Natural killer cell (primary cell): ENCODE measurements around the gene CHD5. TPM values are rescaled to one million over a fixed set of nuclear protein-coding genes. Genes with fewer than 3 reads are reported as not detected.

Experiments
- ATAC-seq, 3 donors: fragments of 150-1000 bp in 2 of 3; fragments of 200-7000 bp in 1 of 3; cut with Tn5 transposase; 1 replicate in 1 of 3; 2 replicates in 2 of 3; pipeline ENCODE4 v1.10.0; 2021; ENCODE audit warnings: mild to moderate bottlenecking in 2 of 3, moderate library complexity in 2 of 3
- DNase-seq, 2 donors: peaks; one replicate each; pipeline versions ENCODE4 v3.0.0 to v3.0.0-alpha.2; 2013 to 2021; ENCODE audit warnings: mixed read lengths in 1 of 2
- H3K27ac ChIP-seq: one replicate; pipeline ENCODE4 v1.5.1; 2013; ENCODE audit warnings: mild to moderate bottlenecking, low read length
- H3K27me3 ChIP-seq: one replicate; pipeline ENCODE4 v1.6.1; 2013; ENCODE audit warnings: low read length; ENCODE audit not compliant: control insufficient read depth, insufficient read depth
- H3K36me3 ChIP-seq: one replicate; pipeline ENCODE4 v1.6.1; 2013; ENCODE audit warnings: low read length; ENCODE audit not compliant: control insufficient read depth, insufficient read depth
- H3K4me1 ChIP-seq: one replicate; pipeline ENCODE4 v1.6.1; 2013; ENCODE audit warnings: low read length; ENCODE audit not compliant: control insufficient read depth, insufficient read depth
- H3K4me3 ChIP-seq: one replicate; pipeline ENCODE4 v1.5.1; 2013; ENCODE audit warnings: low read length
- H3K9me3 ChIP-seq: one replicate; pipeline ENCODE4 v1.6.1; 2013; ENCODE audit warnings: low read length; ENCODE audit not compliant: control insufficient read depth, insufficient read depth
- H3K27ac Mint-ChIP-seq, 2 donors: one replicate each; pipeline ENCODE4 v1.8.0; 2022; ENCODE audit warnings: mild to moderate bottlenecking in 2 of 2, mixed read lengths in 2 of 2, moderate library complexity in 1 of 2
- H3K27me3 Mint-ChIP-seq, 2 donors: one replicate each; pipeline ENCODE4 v1.8.0; 2022; ENCODE audit warnings: low read depth in 2 of 2, mixed read lengths in 2 of 2
- H3K36me3 Mint-ChIP-seq: one replicate; pipeline ENCODE4 v1.8.0; 2022; ENCODE audit warnings: mixed read lengths
- H3K4me1 Mint-ChIP-seq, 2 donors: one replicate each; pipeline ENCODE4 v1.8.0; 2022; ENCODE audit warnings: mixed read lengths in 2 of 2
- H3K4me3 Mint-ChIP-seq: one replicate; pipeline ENCODE4 v1.8.0; 2022; ENCODE audit warnings: mild to moderate bottlenecking, moderate library complexity, mixed read lengths
- H3K9me3 Mint-ChIP-seq, 2 donors: one replicate each; pipeline ENCODE4 v1.8.0; 2022; ENCODE audit warnings: mixed read lengths in 2 of 2
- WGBS: methylation state at CpG from one replicate; pipeline ENCODE4 v1.1.7; 2013; ENCODE audit warnings: missing lambda C conversion rate; ENCODE audit not compliant: insufficient coverage; 5-methylcytosine and 5-hydroxymethylcytosine counted together
- intact Hi-C: fragments of 100-400 bp; cut with micrococcal nuclease; formaldehyde crosslinking; loops from one replicate; pipeline ENCODE4 v1.14.2; 2022
- total RNA-seq, 4 donors: library from RNA; stranded (reverse); fragments of 120-200 nt in 1 of 4; gene quantifications; one replicate each; pipeline versions ENCODE4 v1.2.3 to v1.2.4, GENCODE V29; 2013 to 2022
- TF ChIP-seq, protein P1 (sequence below): fragments of 200-600 bp; IDR thresholded peaks from one replicate; pipeline ENCODE4 v1.8.0; 2022; ENCODE audit warnings: antibody characterized with exemption

Gene CHD5
- total RNA-seq, 3 donors from 2014 or later (not counting 1 experiment from before 2014, with no cell fraction given) = 0.34 to 1.2 (median 0.73) TPM

DNA sequence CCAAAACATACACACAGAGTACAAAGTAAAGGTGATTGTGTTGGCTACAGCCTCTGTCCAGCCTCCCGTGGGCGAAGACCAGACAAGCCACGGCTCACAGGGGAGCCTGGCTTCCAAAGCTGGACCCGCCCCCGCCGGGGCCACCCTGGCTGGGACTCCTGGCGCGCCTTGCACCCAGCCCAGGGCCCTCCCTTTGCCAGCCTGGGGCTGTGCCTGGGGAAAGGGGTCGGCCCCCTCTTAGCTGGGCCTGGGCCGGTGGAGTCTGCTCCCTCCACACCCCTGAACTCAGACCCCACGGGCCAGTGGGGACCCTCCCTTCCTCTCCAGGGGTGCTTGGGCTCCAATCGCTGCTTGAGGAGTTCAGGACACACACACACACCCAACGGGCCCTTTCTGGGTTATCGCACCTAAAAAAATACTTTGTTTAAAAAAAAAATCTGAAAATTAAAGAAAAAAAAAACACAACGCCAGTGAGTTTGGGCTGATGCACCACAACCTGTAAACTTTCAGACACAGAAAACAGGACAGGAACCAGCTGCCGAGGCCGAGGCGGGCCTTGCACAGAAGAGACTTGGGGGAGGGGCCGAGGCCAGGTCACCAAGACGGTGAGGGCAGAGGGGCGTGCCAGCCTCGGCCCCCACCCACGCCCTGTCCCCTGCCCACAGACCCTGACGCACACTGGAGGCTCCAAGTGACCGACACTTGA, 78.1 kb downstream of the CHD5 start:
- Histone ChIP-seq H3K27me3 (no peaks in the 10 kb centered on the region), H3K27ac (no peak overlapping the region), H3K36me3 (peaks cover 20% of the 10 kb centered on the region), H3K9me3 (no peaks in the 10 kb centered on the region), H3K4me1 (no peaks in the 10 kb centered on the region), H3K4me3 (no peak overlapping the region)
- DNase-seq (no peak), ATAC-seq (peak in 1 of 3 donors; percentile 26)
- no peaks in the 10 kb centered on the region for H3K27me3 Mint-ChIP-seq
- H3K27ac Mint-ChIP-seq = peak overlapping the region in 1 of 2 donors; percentile 63
- TF ChIP-seq, protein P1, sequence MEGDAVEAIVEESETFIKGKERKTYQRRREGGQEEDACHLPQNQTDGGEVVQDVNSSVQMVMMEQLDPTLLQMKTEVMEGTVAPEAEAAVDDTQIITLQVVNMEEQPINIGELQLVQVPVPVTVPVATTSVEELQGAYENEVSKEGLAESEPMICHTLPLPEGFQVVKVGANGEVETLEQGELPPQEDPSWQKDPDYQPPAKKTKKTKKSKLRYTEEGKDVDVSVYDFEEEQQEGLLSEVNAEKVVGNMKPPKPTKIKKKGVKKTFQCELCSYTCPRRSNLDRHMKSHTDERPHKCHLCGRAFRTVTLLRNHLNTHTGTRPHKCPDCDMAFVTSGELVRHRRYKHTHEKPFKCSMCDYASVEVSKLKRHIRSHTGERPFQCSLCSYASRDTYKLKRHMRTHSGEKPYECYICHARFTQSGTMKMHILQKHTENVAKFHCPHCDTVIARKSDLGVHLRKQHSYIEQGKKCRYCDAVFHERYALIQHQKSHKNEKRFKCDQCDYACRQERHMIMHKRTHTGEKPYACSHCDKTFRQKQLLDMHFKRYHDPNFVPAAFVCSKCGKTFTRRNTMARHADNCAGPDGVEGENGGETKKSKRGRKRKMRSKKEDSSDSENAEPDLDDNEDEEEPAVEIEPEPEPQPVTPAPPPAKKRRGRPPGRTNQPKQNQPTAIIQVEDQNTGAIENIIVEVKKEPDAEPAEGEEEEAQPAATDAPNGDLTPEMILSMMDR = no peak
- H3K4me3 Mint-ChIP-seq = no peak overlapping the region
- no peaks in the 10 kb centered on the region for H3K9me3 Mint-ChIP-seq
- peaks cover 0 to 27% of the 10 kb centered on the region in 2 donors for H3K4me1 Mint-ChIP-seq
- 41% methylated on average over 24 of the region's 25 CpGs for WGBS
- H3K36me3 Mint-ChIP-seq = no peaks in the 10 kb centered on the region
- intact Hi-C loops = loop anchor here (10.0 kb wide), 1 partner anchor 243 kb away; no protein-coding TSS in a partner anchor

DNA sequence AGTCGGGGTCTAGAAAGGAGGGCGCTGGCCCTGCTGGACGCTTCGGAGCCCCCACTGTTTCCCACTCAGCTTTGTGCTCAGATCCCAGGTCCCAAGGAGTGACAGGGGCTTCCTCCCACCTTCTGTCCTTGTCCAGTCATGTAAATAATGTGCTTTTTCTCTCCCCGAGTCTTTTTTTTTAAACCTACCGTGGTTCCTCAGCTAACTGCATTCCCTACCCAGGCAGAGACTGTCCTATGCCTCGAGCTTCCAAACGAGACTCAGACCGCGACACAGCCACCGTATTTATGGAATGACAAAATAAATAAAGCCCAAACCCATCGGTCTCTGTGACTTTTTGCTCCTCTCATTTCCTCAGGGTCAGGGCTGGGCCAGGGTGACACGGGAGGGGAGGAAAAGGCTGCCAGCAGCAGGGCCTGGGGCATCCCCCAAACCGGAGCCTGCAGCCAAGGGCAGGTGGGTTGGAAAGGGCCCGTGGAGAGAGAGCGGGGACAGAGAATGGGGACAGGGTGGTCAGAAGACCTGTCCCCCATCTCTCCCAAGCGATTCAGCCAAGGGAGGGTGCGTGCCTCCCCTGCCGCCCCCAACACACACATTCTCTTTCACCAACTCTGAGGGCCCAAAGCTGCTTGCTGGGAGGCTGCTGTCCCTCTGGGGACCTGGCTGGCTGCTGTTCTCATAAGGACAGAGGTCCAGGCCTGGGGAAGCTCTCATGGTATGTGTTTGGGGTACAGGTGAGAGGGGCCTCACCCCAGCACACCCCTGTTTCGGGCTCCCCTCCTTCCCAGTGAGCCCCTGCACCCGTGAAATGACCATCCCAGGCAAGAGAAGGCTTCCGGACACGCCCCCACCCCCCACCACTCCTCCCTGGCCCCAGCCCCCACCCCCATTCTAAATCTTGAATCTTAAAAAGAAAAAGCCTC, 79.0 kb downstream of the CHD5 start:
- 58% methylated on average over 21 of the region's 23 CpGs for WGBS
- ATAC-seq = peak in 1 of 3 donors; percentile 22

GRCh38 chr1:6099787-6100765, 80.0 kb downstream of the CHD5 start:
- Mint-ChIP-seq H3K4me1 (peaks cover 0 to 27% of the 10 kb centered on the region in 2 donors), H3K4me3 (no peak overlapping the region), H3K27me3 (no peaks in the 10 kb centered on the region), H3K27ac (no peak overlapping the region), H3K36me3 (no peaks in the 10 kb centered on the region), H3K9me3 (no peaks in the 10 kb centered on the region)
- Histone ChIP-seq H3K4me3 (no peak overlapping the region), H3K27me3 (no peaks in the 10 kb centered on the region), H3K4me1 (no peaks in the 10 kb centered on the region), H3K36me3 (peaks cover 37% of the 10 kb centered on the region), H3K9me3 (no peaks in the 10 kb centered on the region), H3K27ac (no peak overlapping the region)
- DNase-seq (peak in 1 of 2 donors; percentile 27), ATAC-seq (peak; percentile 20 to 36 (median 36))
- 75% methylated on average over 24 of the region's 27 CpGs for WGBS
- intact Hi-C loops = loop anchor here (10.0 kb wide), 1 partner anchor 245 kb away; no protein-coding TSS in a partner anchor
- TF ChIP-seq, protein P1 = no peak

More for the DNA sequence above, 79.0 kb downstream of the CHD5 start:
- DNase-seq = no peak
- Histone ChIP-seq H3K27ac (no peak overlapping the region), H3K9me3 (no peaks in the 10 kb centered on the region), H3K27me3 (no peaks in the 10 kb centered on the region), H3K4me1 (no peaks in the 10 kb centered on the region), H3K4me3 (no peak overlapping the region), H3K36me3 (peaks cover 28% of the 10 kb centered on the region)
- Mint-ChIP-seq H3K27me3 (no peaks in the 10 kb centered on the region), H3K27ac (peak overlapping the region; percentile 37 to 63), H3K9me3 (no peaks in the 10 kb centered on the region), H3K36me3 (no peaks in the 10 kb centered on the region), H3K4me1 (peaks cover 0 to 27% of the 10 kb centered on the region in 2 donors), H3K4me3 (no peak overlapping the region)
- intact Hi-C loops = loop anchor here (10.0 kb wide), 1 partner anchor 244 kb away; no protein-coding TSS in a partner anchor
- TF ChIP-seq, protein P1 = no peak
